ENCODE measurements around the gene VAMP1. TPM values are rescaled to one million over a fixed set of nuclear protein-coding genes. Genes with fewer than 3 reads are reported as not detected.
"Not testable (repeated sequence)": the region's sequence is repeated elsewhere in the genome, so short reads cannot be mapped to it uniquely, and the experiment has no call there.

The VAMP1 gene
- total RNA-seq, 2 experiments from 2014 or later = 84.8 to 87.7 TPM

GRCh38 chr12:6430124-6430989, 40.1 kb downstream of the VAMP1 start:
- Histone ChIP-seq H3K27me3 (ENCODE audit: control insufficient read depth in 1 of 2, insufficient read depth in 2 of 2, low read length in 2 of 2) (no peaks in the 10 kb centered on the region), H3K27ac (ENCODE audit: low read depth in 1 of 2, low read length in 2 of 2) (no peak overlapping the region), H3K9me3 (ENCODE audit: control insufficient read depth in 1 of 2, insufficient read depth in 1 of 2, low read length in 2 of 2) (no peaks in the 10 kb centered on the region), H3K36me3 (ENCODE audit: insufficient read depth, low read length) (no peaks in the 10 kb centered on the region), H3K4me3 (ENCODE audit: low read length) (peak overlapping the region; percentile 3), H3K4me1 (ENCODE audit: insufficient read depth, low read length) (peaks cover 62% of the 10 kb centered on the region)
- Mint-ChIP-seq H3K36me3 (ENCODE audit: low read depth) (no peaks in the 10 kb centered on the region), H3K4me3 (no peak overlapping the region), H3K27ac (peak overlapping the region; percentile 56), H3K27me3 (no peaks in the 10 kb centered on the region), H3K4me1 (ENCODE audit: low read depth) (peaks cover 70% of the 10 kb centered on the region), H3K9me3 (no peaks in the 10 kb centered on the region)
- no peak for TF ChIP-seq CTCF (IDR thresholded peaks at IDR 0.05)
- ChIA-PET POLR2A (no interaction called here), CTCF (no interaction called here)
- no peak for ATAC-seq (ENCODE audit: poor library complexity)
- DNase-seq = peak in 3 of 14 experiments; percentile 34 to 48 (median 43)
- intact Hi-C loops (cut with DNase I, micrococcal nuclease) = loop anchor here in 1 of 2 experiments (1.0 kb wide), 1 partner anchor 13 kb away; no protein-coding TSS in a partner anchor

DNA sequence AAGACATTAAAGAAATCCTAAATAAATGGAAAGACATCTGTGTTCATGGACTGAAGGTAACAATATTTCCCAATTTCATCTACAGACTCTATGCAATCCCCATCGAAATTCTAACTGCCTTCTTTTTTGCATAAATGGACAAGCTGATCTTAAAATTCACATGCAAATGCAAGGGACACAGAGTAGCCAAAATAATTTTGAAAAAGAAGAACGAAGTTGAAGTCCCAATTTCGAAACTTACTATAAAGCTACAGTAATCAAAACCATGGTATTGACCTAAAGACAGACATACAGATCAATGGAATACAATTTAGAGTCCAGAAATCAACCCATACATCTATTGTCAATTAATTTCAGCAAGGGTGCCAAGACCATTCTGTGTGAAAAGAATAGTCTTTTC, 42.2 kb downstream of the VAMP1 start:
- Mint-ChIP-seq H3K9me3 (no peaks in the 10 kb centered on the region), H3K27me3 (no peaks in the 10 kb centered on the region), H3K4me3 (no peak overlapping the region), H3K27ac (peak overlapping the region; percentile 93), H3K36me3 (ENCODE audit: low read depth) (no peaks in the 10 kb centered on the region), H3K4me1 (ENCODE audit: low read depth) (peaks cover 61% of the 10 kb centered on the region)
- ChIA-PET CTCF (interaction anchor here (1.2 kb wide), 1 partner anchor 37 kb away, joined by 5 read pairs; no protein-coding TSS in a partner anchor), POLR2A (interaction anchor here (1.2 to 4.3 kb wide), 3 partner anchors 17 to 42 kb away, joined by 4 to 29 read pairs (median 14); partner anchors contain the start of genes CD27, TAPBPL and VAMP1)
- ATAC-seq (ENCODE audit: poor library complexity) = no peak
- no peak for TF ChIP-seq CTCF (IDR thresholded peaks at IDR 0.05)
- no peak overlapping the region for H3K27ac ChIP-seq (ENCODE audit: low read depth in 1 of 2, low read length in 2 of 2)
- H3K36me3 ChIP-seq (ENCODE audit: insufficient read depth, low read length) = no peaks in the 10 kb centered on the region
- H3K4me3 ChIP-seq (ENCODE audit: low read length) = no peak overlapping the region
- H3K9me3 ChIP-seq (ENCODE audit: control insufficient read depth in 1 of 2, insufficient read depth in 1 of 2, low read length in 2 of 2) = no peaks in the 10 kb centered on the region
- H3K27me3 ChIP-seq (ENCODE audit: control insufficient read depth in 1 of 2, insufficient read depth in 2 of 2, low read length in 2 of 2) = no peaks in the 10 kb centered on the region
- H3K4me1 ChIP-seq (ENCODE audit: insufficient read depth, low read length) = peaks cover 58% of the 10 kb centered on the region
- no peak for DNase-seq
- intact Hi-C loops (cut with DNase I, micrococcal nuclease) = no loop called here

GRCh38 chr12:6427796-6428195, 42.7 kb downstream of the VAMP1 start:
- intact Hi-C loops (cut with DNase I, micrococcal nuclease) = loop anchor here in 1 of 2 experiments (2.0 kb wide), 1 partner anchor 17 kb away; the partner anchor contains the start of gene CD27
- H3K36me3 Mint-ChIP-seq (ENCODE audit: low read depth); ATAC-seq (ENCODE audit: poor library complexity); H3K4me3 Mint-ChIP-seq; H3K27me3 Mint-ChIP-seq; H3K4me3 ChIP-seq (ENCODE audit: low read length); H3K36me3 ChIP-seq (ENCODE audit: insufficient read depth, low read length); H3K9me3 Mint-ChIP-seq; H3K9me3 ChIP-seq (ENCODE audit: control insufficient read depth in 1 of 2, insufficient read depth in 1 of 2, low read length in 2 of 2); H3K27me3 ChIP-seq (ENCODE audit: control insufficient read depth in 1 of 2, insufficient read depth in 2 of 2, low read length in 2 of 2); DNase-seq: not testable (repeated sequence)
- H3K27ac ChIP-seq (ENCODE audit: low read depth in 1 of 2, low read length in 2 of 2) = peak overlapping the region; percentile 69 to 91
- Mint-ChIP-seq H3K27ac (peak overlapping the region; percentile 93), H3K4me1 (ENCODE audit: low read depth) (peaks cover 58% of the 10 kb centered on the region)
- H3K4me1 ChIP-seq (ENCODE audit: insufficient read depth, low read length) = peaks cover 58% of the 10 kb centered on the region
- ChIA-PET POLR2A (interaction anchor here (0.6 to 5.4 kb wide), 5 partner anchors 17 to 193 kb away, joined by 3 to 99 read pairs (median 14); partner anchors contain the start of genes CD27, TAPBPL and VAMP1), CTCF (interaction anchor here (1.1 to 5.4 kb wide), 4 partner anchors 24 to 111 kb away, joined by 5 to 39 read pairs (median 6); partner anchors contain the start of gene TAPBPL)

Measured in CD4-positive, alpha-beta T cell (primary cell).